Activated CD8-positive, alpha-beta memory T cell treated with anti-CD3 and anti-CD28 coated beads, Interleukin-2, amount 50 U/mL, for 4 hours (primary cell): ENCODE data around the gene HEATR9.
"Not testable (repeated sequence)": the region's sequence is repeated elsewhere in the genome, so short reads cannot be mapped to it uniquely, and the experiment has no call there.

Experiments
- DNase-seq: peaks from one replicate; pipeline ENCODE4 v3.0.0-alpha.2; 2020

Gene HEATR9

GRCh38 chr17:35868737-35869136 lies at the start of gene HEATR9:
TSS of gene HEATR9 (minus strand) at chr17:35868891. CDS start at chr17:35868742, 149 bp downstream.
- DNase-seq: no peak

GRCh38 chr17:35917519-35918213 lies 49.0 kb upstream of the HEATR9 start:
- DNase-seq: no peak

DNA sequence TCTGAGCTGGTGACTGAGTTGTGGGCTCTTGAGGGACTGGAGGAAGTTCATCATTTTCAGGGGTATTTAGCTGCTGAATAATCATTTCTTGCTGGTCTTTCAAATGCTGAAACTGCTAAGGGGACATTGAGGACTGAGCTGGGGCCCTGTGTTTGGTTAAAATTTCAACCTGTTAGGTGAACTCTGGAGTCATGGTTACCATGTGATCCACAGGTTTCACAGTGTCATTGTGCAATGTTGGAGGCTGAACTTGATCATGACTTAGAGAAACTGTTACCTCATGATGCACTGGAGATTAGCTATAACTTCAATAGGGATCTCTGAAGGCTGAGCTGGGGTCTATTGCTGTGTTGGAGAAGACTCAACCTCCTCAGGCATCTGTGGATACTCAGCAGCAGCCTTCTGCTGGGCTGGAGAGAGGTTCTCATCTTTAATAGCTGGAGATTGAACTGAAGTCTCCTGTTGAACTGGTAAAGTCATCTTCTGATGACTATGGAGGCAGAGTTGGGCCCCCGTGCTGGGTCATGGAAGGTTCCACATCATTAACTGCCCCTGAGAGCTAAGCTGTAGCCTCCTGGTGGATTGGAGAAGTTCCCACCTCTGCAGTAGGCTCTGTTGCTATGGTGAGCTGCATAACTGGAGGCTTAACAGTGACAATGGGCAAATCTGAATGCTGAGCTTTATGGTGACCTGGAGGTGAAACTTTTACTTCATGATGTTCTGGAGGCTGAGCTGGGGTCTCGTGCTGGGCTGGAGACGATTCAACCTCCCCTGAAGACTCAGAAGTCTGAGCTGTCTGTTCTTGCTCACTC lies 46.7 kb upstream of the HEATR9 start:
- DNase-seq: no peak

DNA sequence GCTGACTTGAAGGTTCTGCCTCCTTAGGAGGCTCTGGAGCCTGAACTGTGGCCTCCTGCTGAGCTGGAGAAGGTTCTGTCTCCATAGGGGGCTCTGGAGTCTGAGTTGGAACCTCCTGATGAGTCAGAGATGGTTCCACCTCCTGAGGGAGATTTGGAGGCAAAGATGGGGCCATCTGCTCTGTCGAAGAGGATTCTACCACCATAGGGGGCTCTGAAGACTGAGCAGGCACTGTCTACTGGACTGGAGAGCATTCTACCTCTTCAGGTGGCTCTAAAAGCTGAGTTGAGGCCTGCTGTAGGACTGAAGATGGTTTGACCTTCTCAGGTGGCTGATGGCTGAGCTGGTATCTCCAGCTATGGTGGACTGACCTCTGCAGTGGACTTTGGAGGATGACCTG lies 45.7 kb upstream of the HEATR9 start:
- no peak for DNase-seq

DNA sequence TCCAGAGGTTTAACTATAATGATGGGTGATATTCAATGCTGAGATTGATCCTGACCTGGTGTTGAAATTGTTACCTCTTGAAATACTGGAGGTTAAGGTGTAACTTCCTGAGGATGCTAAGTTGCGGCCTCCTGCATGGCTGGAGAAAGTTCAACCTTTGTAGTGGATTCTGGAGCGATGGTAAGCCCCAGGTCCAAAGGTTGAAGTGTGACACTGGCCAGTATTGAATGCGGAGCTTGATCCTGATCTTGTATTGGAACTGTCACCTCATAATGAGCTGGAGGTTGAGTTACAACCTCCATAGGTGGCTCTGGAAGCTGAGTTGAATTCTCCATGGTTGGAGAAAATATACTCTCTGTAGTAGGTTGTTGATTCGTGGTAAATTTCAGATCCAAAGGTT lies 44.9 kb upstream of the HEATR9 start:
- no peak for DNase-seq

DNA sequence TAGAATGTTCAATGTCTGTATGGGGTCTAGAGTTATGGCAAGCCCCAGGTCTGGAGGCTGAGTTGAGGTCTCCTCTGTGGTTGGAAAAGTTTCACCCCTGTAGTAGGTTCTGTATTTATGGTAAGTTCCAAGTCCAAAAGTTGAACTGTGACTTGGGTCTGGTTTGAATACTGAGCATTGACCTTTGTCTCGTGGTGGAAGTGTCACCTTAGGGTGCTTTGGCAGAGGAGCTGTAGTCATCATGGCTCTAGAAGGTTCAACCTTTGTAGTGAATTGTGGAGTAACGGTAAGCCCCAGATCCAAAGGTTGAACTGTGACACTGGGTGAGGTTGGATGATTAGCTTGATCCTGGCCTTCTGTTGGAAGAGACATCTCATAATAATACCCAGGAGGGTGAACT lies 44.3 kb upstream of the HEATR9 start:
- no peak for DNase-seq

- DNase-seq: no peak
Measured at GRCh38 chr17:35912339-35912912, 43.7 kb upstream of the HEATR9 start.

- DNase-seq: no peak
Measured at GRCh38 chr17:35909408-35909807, 40.7 kb upstream of the HEATR9 start.

DNA sequence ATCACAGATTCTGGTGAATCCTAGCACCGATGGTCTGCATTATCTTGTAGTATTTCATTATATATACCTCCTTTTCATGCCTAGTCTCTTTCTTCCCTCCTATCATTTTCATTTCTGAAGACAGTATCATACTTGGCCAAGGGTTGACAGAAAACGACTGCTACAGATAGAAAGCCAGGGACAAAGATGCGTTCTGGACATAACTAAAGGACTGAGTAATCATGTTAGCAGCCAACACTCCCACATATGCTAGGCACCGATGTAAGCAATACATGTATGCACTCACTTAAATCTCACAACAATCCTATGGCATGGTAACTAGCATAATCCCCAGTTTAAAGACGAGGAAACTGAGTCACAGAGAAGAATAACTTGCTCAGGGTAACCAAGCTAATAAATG lies 39.0 kb upstream of the HEATR9 start:
- DNase-seq: no peak

- no peak for DNase-seq
Measured at GRCh38 chr17:35906926-35907637, 38.4 kb upstream of the HEATR9 start.

DNA sequence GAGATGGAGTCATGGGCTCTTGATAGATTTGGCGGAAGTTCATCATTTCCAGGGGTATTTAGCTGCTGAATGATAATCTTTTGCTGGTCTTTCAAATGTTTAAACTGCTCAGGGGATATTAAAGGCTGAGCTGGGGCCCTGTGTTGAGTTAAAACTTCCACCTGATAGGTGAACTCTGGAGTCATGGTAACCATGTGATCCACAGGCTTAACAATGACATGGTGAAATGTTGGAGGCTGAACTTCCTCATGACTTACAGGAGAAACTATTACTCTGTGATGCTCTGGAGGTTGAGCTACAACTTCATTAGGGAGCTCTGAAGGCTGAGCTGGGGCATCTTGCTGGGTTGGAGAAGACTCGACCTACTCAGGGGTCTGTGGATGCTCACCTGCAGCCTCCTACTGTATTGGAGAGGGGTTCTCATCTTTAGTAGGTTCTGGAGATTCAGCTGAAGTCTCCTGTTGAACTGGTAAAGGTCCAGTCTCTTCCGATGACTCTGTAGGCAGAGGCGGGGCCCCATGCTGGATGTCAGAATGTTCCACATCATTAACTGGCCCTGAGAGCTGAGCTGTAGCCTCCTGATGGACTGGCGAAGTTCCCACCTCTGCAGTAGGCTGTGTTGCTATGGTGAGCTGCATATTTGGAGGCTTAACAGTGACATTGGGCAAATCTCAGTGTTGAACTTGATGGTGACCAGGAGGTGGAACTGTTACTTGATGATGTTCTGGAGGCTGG lies 37.7 kb upstream of the HEATR9 start:
- DNase-seq: no peak

- DNase-seq: no peak
Measured at GRCh38 chr17:35903451-35903850, 34.8 kb upstream of the HEATR9 start.

GRCh38 chr17:35901631-35902175 lies 33.0 kb upstream of the HEATR9 start:
- DNase-seq: no peak

DNA sequence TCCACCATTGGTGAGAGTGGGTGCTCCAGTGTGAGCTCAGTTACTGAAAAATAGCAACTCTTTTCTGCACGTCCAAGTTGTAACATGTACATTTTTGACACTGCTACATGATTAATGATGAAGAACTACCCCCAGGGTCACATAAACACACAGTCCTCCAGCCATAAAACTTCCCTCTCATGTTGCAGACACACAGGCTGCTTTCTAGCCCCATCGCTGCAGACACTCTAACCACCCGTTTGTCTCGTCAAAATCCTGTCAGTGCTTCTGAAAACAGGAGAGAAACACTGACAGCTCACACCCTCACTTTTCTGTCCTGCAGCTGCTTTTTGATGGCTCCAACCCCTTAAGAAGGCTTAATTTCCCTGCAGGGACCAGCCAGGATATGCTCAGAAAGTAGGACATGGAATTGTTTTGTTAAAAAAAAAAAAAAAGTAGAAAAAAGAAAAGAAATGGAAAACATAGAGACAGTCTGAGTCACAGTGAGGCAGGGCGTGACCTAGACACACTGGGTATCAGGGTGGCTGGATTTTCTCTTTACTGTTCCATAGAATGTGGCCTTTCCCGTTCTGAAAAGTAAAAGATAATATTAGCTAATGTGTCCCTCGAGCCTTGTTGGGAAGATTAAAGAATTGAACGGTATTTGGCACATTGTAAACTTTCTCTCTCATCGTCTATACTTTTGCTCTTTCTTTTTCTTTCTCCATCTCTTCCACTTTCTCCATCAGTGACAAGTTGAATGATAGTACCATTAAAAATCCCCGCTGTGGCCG lies 32.2 kb upstream of the HEATR9 start:
- DNase-seq: peak; percentile 31

GRCh38 chr17:35900280-35900679 lies 31.6 kb upstream of the HEATR9 start:
- DNase-seq: peak; percentile 50

GRCh38 chr17:35898283-35899070 lies 29.8 kb upstream of the HEATR9 start:
- DNase-seq: peak; percentile 63

- not testable (repeated sequence) for DNase-seq
Measured at GRCh38 chr17:35897772-35898171, 29.1 kb upstream of the HEATR9 start.

DNA sequence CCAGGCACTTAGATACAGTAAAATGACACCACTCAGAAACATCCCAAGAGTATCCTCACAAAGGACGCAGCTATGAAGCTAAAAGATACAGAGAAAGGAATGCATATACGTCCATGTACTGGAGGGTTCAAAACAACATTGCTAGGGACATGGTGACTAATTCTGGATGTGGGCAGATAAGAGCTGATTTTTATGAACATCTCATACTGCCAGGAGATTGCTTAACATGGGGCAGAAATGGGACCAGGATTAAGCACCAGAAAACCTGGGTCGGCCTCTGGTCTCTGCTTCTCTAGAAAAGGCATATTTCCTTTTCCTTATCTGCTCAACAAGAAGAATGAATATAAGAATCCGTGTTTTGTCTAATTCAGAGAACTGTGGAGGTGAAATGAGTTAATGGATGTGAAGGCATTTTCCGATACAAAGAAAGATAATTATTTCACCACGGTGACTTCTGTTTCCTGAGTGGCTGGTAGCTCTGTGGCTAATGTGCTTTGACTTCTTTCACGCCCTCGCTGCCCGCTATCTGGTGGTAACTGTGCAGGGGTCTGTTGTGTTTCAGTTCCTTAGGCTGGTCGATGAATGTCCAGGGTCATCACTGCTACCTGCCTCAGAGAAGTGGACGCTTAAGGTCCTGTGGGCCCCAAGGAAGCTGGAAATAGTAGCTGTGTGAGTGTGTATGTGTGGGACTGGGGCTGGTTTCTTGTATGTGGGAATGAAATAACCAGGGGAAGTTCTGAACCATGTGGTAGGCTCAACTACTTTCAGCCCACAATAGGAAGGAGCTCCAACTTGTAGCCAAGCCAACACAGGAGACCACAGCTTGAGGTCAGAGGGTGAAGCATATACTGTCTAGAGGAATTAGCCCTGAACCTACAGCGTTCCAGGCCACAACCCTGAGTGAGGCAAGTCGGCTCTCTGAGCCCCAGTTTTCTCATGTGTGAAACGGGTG lies 27.2 kb upstream of the HEATR9 start:
- DNase-seq: peak; percentile 46

GRCh38 chr17:35894206-35894605 lies 25.5 kb upstream of the HEATR9 start:
- DNase-seq: no peak
